IPS-18a (cell line): Measurements from ENCODE around the gene EIF5.
A peak's percentile ranks its signal among the peaks of the same experiment; 100 is the strongest.

Experiments used
- H3K27ac ChIP-seq: one replicate; pipeline ENCODE4 v1.5.1; 2013; ENCODE audit warnings: low read length
- H3K27me3 ChIP-seq: one replicate; pipeline ENCODE4 v1.6.1; 2013; ENCODE audit warnings: mild to moderate bottlenecking, low read length; ENCODE audit not compliant: control insufficient read depth, insufficient read depth
- H3K36me3 ChIP-seq: one replicate; pipeline ENCODE4 v1.6.1; 2013; ENCODE audit warnings: low read depth, low read length; ENCODE audit not compliant: control insufficient read depth
- H3K4me1 ChIP-seq: one replicate; pipeline ENCODE4 v1.6.1; 2013; ENCODE audit warnings: low read depth, low read length; ENCODE audit not compliant: control insufficient read depth
- H3K4me3 ChIP-seq: one replicate; pipeline ENCODE4 v1.5.1; 2013; ENCODE audit warnings: low read length
- H3K9ac ChIP-seq: one replicate; pipeline ENCODE4 v1.6.1; 2013; ENCODE audit warnings: mild to moderate bottlenecking, low read length, moderate library complexity
- H3K9me3 ChIP-seq: one replicate; pipeline ENCODE4 v1.6.1; 2013; ENCODE audit warnings: low read depth, low read length; ENCODE audit not compliant: control insufficient read depth

EIF5 gene

GRCh38 chr14:103333754-103334643, at the start of gene EIF5:
Gene EIF5, plus strand, starts transcription at chr14:103334237. Its CDS starts 1,624 bp downstream, at chr14:103335861.
- Histone ChIP-seq H3K27me3 (no peaks in the 10 kb centered on the region), H3K4me1 (peaks cover 10% of the 10 kb centered on the region), H3K9me3 (no peaks in the 10 kb centered on the region), H3K9ac (peak within 1 kb of the TSS; percentile 100), H3K4me3 (peak within 1 kb of the TSS; percentile 92), H3K36me3 (peaks cover 39% of the 10 kb centered on the region), H3K27ac (peak within 1 kb of the TSS; percentile 96)

GRCh38 chr14:103284574-103285467, 49.2 kb upstream of the EIF5 start:
- no peak overlapping the region for H3K27ac ChIP-seq
- no peaks in the 10 kb centered on the region for H3K36me3 ChIP-seq
- H3K27me3 ChIP-seq, result no peaks in the 10 kb centered on the region
- H3K9me3 ChIP-seq, result no peaks in the 10 kb centered on the region
- H3K4me3 ChIP-seq, result no peak overlapping the region
- peaks cover 15% of the 10 kb centered on the region for H3K4me1 ChIP-seq
- no peak overlapping the region for H3K9ac ChIP-seq

- Histone ChIP-seq H3K9ac (no peak overlapping the region), H3K27me3 (no peaks in the 10 kb centered on the region), H3K9me3 (no peaks in the 10 kb centered on the region), H3K27ac (no peak overlapping the region), H3K4me1 (peaks cover 15% of the 10 kb centered on the region), H3K4me3 (no peak overlapping the region), H3K36me3 (no peaks in the 10 kb centered on the region)
Observed at GRCh38 chr14:103286460-103286859, 47.6 kb upstream of the EIF5 start.

- peaks cover 15% of the 10 kb centered on the region for H3K4me1 ChIP-seq
- H3K9ac ChIP-seq, result no peak overlapping the region
- no peaks in the 10 kb centered on the region for H3K36me3 ChIP-seq
- H3K4me3 ChIP-seq, result no peak overlapping the region
- no peaks in the 10 kb centered on the region for H3K9me3 ChIP-seq
- H3K27me3 ChIP-seq, result no peaks in the 10 kb centered on the region
- no peak overlapping the region for H3K27ac ChIP-seq
Observed at GRCh38 chr14:103286968-103287850, 46.8 kb upstream of the EIF5 start.

DNA sequence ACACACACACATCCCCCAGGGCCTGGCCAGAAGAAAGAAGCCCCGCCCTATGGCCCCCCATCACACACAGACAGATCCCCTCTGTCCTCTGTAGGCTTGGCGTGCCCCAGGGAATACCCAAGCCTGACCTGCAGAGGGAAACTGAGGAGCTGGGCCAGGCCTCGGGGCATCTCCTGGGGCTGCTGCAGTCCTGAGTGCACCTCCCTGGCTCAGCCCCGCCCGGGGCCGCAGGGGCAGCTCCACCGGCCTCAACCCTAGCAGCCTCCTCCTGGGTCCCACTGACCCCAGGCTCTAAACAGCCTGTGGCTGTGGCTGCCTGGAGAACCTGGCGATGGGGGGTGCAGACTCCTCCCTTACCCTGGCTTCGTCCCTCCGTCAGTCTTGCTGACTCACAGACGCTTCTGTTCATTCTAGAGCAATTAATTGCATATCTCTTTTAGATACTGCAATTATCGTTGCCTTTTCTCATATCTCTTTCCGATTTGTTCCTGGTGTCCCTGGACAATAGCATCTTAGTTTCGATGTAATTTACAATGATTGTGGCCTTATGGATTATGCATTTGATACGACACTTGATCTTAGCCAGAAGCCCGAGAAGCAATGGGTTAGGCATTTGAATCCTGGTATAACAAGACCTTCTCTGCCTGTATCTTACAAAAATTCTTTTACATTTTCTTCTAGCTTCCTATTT, 45.8 kb upstream of the EIF5 start:
- no peak overlapping the region for H3K9ac ChIP-seq
- H3K36me3 ChIP-seq, result no peaks in the 10 kb centered on the region
- H3K4me3 ChIP-seq, result no peak overlapping the region
- no peaks in the 10 kb centered on the region for H3K27me3 ChIP-seq
- H3K4me1 ChIP-seq, result peaks cover 15% of the 10 kb centered on the region
- H3K9me3 ChIP-seq, result no peaks in the 10 kb centered on the region
- no peak overlapping the region for H3K27ac ChIP-seq

DNA sequence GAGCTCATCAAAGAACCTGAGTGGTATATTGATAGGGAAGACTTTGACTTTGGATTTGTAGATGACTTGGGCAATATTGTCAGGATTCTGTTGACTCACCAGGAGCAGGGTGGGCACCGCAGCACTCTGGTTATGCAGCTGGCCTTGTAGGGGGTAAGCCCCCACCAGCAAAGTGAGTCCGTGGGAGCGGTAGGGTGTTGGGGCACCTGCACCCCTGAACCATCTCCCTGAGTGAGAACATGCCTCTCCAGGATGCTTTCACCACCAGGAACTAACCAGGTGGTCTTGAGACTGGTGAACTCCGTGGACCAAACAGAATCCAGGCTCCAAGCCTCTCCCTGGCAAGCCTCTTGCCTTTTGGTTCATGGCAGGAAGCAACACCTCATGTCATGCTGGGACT, 44.0 kb upstream of the EIF5 start:
- no peak overlapping the region for H3K27ac ChIP-seq
- no peak overlapping the region for H3K9ac ChIP-seq
- no peaks in the 10 kb centered on the region for H3K36me3 ChIP-seq
- no peaks in the 10 kb centered on the region for H3K9me3 ChIP-seq
- H3K4me1 ChIP-seq, result peaks cover 2% of the 10 kb centered on the region
- H3K4me3 ChIP-seq, result no peak overlapping the region
- H3K27me3 ChIP-seq, result no peaks in the 10 kb centered on the region

DNA sequence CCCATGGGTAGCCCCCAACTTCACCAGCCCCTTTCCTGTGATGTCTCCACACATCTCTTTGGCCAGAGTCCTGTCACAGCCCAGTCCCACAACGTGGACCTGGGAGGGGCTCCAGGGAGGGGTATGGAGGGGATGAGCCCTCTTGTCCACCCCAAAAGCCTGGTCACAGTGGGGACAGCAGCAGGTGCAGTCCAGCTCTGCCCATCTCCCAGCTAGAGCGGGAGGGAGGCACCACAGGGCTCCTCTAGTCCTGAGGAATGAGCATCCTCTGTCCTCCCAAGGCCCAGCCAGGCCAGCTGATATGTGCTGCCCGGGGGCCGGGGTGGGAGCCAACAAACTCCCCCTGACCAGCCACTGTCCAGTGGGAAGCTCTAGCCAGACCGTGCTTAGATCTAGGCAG, 43.5 kb upstream of the EIF5 start:
- no peak overlapping the region for H3K27ac ChIP-seq
- no peaks in the 10 kb centered on the region for H3K9me3 ChIP-seq
- H3K4me3 ChIP-seq, result no peak overlapping the region

DNA sequence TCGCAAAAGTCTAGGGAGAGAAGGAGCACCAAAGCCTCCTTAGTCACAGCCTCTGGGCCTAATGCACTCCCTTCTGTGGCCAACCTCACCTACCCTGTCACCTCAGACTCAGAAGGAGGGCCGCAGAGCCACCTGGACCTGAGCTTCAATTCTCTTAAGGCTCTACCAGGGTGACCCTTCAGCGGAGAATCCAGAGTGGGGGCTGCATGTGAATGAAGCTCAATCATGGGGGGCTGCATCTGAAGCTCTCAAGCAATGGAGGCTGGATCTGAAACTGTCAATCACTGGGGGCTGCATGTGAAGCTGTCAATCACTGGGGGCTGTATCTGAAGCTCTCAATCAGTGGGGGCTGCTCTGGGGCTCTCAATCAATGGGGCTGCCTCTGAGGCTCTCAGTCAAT, 43.1 kb upstream of the EIF5 start:
- Histone ChIP-seq H3K36me3 (no peaks in the 10 kb centered on the region), H3K4me3 (no peak overlapping the region), H3K9ac (no peak overlapping the region), H3K27me3 (no peaks in the 10 kb centered on the region), H3K9me3 (no peaks in the 10 kb centered on the region), H3K27ac (no peak overlapping the region), H3K4me1 (no peaks in the 10 kb centered on the region)

More for the DNA sequence above, 43.5 kb upstream of the EIF5 start:
- H3K27me3 ChIP-seq, result no peaks in the 10 kb centered on the region
- H3K36me3 ChIP-seq, result no peaks in the 10 kb centered on the region
- H3K4me1 ChIP-seq, result no peaks in the 10 kb centered on the region
- no peak overlapping the region for H3K9ac ChIP-seq

DNA sequence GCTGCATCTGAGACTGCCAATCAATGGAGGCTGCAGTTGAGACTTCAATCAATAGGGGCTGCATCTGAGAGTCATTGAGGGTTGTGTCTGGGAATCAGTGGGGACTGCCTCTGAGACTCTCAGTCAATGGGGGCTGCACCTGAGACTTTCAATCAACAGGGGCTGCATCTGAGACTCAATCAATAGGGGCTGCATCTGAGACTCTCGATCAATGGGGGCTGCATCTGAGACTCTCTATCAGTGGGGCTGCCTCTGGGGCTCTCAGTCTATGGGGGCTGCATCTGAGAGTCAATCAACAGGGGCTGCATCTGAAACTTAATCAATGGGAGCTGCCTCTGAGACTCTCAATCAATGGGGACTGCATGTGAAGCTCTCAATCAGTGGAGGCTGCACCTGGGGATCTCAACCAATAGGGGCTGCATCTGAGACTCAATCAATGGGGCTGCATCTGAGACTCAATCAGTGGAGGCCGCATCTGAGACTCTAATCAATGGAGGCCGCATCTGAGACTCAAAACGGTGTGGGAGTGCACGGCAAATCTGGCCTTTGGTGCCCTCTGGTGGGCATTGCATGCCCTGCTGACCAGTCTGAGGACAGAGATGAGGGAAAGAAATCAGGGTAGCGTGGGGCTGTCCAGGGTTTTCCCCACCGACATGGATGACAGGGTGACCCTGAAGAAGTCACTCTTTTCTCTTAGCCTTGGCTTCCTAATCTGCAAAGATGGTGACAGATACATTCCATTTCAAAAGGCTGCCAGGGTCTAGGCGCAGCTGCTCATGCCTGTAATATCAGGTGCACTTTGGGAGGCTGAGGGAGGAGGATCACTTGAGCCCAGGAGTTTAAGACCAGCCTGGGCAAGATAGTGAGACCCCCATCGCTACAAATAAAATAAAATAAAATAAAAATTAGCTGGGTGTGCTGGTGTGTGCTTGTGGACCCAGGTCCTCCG, 41.3 kb upstream of the EIF5 start:
- H3K9ac ChIP-seq, result no peak overlapping the region
- H3K4me1 ChIP-seq, result no peaks in the 10 kb centered on the region
- no peaks in the 10 kb centered on the region for H3K9me3 ChIP-seq
- no peaks in the 10 kb centered on the region for H3K27me3 ChIP-seq
- no peak overlapping the region for H3K4me3 ChIP-seq
- no peak overlapping the region for H3K27ac ChIP-seq
- H3K36me3 ChIP-seq, result no peaks in the 10 kb centered on the region

- H3K4me1 ChIP-seq, result no peaks in the 10 kb centered on the region
- H3K9ac ChIP-seq, result no peak overlapping the region
- no peaks in the 10 kb centered on the region for H3K36me3 ChIP-seq
- no peak overlapping the region for H3K4me3 ChIP-seq
- no peaks in the 10 kb centered on the region for H3K9me3 ChIP-seq
- H3K27ac ChIP-seq, result no peak overlapping the region
- no peaks in the 10 kb centered on the region for H3K27me3 ChIP-seq
Observed at GRCh38 chr14:103293465-103293864, 40.6 kb upstream of the EIF5 start.
